Right renal cortex interstitium (tissue), 3 donors: ENCODE measurements around the gene MAN2B2. TPM values are rescaled to one million over a fixed set of nuclear protein-coding genes. Genes with fewer than 3 reads are reported as not detected.
"Not testable (repeated sequence)": the region's sequence is repeated elsewhere in the genome, so short reads cannot be mapped to it uniquely, and the experiment has no call there.

Experiments used
- DNase-seq, 3 donors: peaks; one replicate each; pipeline ENCODE4 v3.0.0-alpha.2; 2013; ENCODE audit warnings: low read depth in 3 of 3, low spot score in 2 of 3
- polyA plus RNA-seq, 3 donors: library from polyadenylated mRNA; unstranded; fragments of 120-200 nt; gene quantifications; one replicate each; pipeline ENCODE4 v1.2.1, GENCODE V29; 2013; ENCODE audit not compliant: insufficient read length in 3 of 3

Gene MAN2B2
- polyA plus RNA-seq, 3 donors = 15.3 to 16.7 (median 15.6) TPM

GRCh38 chr4:6639137-6639680, 64.2 kb downstream of the MAN2B2 start:
- no peak for DNase-seq

DNA sequence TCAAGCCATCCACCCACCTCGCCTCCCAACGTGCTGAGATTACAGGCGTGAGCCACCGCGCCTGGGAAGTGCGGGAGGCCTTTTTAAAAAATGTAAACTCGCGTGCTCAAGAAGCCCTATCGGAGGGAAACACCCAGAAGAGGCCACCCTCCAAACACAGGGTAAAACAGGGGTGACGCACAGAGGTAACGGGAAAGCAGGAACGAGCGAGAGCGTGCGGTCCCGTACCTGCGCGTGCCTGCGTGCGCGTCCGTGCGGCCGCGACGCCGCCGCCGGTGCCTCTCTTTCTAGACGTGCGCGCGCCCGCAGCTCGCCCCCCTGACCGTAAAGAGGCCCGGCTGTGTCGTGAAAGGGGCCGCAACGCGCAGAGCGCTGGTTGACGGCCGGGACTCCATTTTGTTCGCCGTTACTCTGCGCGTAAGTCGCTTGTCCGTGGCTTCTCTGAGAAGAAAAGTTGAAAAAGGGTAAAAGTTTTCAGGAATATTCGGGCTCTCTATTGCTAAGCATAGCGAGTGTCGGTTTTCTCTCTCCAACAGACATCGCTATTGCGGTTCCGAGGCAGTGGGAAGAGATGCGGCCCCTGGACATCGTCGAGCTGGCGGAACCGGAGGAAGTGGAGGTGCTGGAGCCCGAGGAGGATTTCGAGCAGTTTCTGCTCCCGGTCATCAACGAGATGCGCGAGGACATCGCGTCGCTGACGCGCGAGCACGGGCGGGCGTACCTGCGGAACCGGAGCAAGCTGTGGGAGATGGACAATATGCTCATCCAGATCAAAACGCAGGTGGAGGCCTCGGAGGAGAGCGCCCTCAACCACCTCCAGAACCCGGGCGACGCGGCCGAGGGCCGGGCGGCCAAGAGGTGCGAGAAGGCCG, 65.5 kb downstream of the MAN2B2 start, which contains the start of gene MRFAP1:
Gene MRFAP1 (plus strand): TSS at position 394 of the 872 bp plus-strand sequence. CDS start 178 bp downstream, at position 572.
- DNase-seq = peak; percentile 86 to 89 (median 87)

GRCh38 chr4:6641164-6641970, 66.4 kb downstream of the MAN2B2 start:
- peak in 1 of 3 donors; percentile 37 for DNase-seq

DNA sequence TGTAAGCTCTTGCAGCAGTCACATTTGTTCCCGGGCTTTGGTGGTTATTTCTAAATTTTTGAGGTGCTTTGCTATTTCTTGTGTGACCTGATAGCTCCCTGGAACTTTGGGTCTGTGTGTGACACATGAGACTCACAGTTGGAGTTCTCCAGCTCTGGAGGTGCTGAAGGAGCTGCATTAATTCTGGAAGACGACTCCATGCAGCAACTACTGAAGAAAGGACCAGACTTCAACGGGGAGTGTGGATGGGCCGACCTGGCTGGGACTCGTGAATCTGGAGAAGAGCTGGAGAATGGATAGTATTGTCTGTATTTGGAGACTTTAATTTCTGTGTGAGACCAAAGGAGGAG, 67.0 kb downstream of the MAN2B2 start:
- DNase-seq = no peak

GRCh38 chr4:6643141-6643847, 68.3 kb downstream of the MAN2B2 start:
- DNase-seq = no peak

DNA sequence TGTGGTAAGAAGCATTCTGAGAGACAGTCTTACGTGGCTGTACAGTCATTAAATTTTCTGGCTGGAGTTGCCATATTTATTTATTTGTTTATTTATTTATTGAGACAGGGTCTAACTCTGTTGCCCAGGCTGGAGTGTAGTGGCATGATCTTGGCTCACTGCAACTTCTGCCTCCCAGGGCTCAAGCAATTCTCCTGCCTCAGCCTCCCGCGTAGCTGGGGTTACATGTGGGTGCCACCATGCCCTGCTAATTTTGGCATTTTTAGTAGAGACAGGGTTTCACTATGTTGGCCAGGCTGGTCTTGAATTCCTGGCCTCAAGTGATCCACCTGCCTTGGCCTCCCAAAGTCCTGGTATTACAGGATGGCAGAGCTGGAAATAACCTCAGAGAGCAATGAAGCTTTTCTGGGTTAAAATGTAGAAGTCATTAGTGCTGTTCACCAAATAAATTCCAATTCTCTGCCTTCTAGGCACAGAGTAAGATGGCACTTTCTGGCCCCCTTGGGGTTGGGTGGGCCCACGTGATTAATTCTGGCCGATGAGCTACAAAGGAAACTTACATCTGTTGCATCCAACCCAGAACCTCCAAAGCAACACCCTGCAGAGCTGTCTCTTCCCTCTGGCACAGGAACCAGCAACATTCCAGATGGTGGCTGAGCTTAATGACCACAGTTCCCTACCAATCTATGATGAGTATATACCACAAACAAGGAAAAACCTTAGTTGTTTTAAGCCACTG, 70.0 kb downstream of the MAN2B2 start:
- DNase-seq = no peak

- no peak for DNase-seq
Observed at GRCh38 chr4:6647169-6647568, 72.2 kb downstream of the MAN2B2 start.

DNA sequence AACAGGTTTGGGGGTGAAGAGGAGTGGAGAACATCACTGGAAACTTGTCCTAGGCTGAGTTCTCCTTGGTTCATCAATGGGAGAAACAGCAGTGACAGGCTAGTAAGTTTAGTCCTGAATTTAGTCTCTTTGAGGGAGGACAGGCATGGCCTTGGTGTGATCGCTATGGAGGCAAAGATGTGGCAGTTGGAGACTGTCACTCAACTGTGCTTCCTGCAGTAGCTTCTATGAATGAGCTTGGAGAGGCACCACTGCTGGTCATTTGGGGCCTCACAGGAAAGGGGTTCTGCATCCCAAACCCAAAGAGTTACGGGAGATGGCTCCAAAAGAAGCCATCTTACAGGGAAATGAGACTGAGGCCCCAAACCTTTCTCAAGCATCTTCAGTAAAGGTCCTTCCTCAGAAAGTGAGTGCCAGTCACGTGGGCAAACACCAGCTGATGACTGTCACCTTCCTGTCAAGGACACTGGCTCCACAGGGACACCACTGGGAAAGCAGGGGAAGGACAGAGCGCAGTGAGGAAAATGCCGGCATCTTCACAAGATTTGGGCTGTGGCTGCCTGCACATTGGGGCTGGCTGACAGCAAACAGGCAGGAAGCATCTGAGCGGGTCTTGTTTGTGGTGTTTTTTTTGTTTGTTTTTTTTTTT, 72.7 kb downstream of the MAN2B2 start:
- no peak for DNase-seq

DNA sequence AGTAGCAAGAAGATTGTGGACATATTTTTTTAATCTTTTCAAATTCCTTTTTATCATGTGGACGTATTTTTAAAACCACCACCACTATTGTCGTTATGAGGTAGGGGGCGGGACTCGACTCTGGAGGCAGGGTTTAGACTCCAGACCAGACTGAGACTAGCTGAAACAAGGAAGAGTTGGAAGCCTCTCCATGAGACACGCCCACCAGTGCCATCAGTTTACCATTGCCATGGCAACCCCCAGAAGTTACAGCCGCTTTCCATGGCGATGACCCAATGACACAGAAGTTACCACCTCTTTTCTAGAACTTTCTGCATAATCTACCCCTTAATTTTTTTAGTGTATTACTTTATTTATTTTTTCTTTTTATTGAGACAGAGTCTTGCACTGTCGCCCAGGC, 74.2 kb downstream of the MAN2B2 start:
- no peak for DNase-seq

DNA sequence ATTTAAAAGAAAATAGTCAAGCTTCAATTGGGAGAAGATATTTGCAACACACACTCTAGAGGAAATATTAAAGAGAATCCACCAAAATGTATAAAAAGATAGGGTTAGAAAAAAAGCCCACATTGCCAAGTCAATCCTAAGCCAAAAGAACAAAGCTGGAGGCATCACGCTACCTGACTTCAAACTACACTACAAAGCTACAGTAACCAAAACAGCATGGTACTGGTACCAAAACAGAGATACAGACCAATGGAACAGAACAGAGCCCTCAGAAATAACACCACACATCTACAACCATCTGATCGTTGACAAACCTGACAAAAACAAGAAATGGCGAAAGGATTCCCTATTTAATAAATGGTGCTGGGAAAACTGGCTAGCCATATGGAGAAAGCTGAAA, 79.2 kb downstream of the MAN2B2 start:
- not testable (repeated sequence) for DNase-seq

DNA sequence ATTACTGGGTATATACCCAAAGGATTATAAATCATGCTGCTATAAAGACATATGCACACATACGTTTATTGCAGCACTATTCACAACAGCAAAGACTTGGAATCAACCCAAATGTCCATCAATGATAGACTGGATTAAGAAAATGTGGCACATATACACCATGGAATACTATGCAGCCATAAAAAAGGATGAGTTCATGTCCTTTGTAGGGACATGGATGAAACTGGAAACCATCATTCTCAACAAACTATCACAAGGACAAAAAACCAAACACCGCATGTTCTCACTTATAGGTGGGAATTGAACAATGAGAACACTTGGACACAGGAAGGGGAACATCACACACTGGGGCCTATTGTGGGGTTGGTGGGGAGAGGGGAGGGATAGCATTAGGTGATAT, 80.3 kb downstream of the MAN2B2 start:
- DNase-seq = not testable (repeated sequence)

GRCh38 chr4:6655924-6656323, 80.9 kb downstream of the MAN2B2 start:
- no peak for DNase-seq

DNA sequence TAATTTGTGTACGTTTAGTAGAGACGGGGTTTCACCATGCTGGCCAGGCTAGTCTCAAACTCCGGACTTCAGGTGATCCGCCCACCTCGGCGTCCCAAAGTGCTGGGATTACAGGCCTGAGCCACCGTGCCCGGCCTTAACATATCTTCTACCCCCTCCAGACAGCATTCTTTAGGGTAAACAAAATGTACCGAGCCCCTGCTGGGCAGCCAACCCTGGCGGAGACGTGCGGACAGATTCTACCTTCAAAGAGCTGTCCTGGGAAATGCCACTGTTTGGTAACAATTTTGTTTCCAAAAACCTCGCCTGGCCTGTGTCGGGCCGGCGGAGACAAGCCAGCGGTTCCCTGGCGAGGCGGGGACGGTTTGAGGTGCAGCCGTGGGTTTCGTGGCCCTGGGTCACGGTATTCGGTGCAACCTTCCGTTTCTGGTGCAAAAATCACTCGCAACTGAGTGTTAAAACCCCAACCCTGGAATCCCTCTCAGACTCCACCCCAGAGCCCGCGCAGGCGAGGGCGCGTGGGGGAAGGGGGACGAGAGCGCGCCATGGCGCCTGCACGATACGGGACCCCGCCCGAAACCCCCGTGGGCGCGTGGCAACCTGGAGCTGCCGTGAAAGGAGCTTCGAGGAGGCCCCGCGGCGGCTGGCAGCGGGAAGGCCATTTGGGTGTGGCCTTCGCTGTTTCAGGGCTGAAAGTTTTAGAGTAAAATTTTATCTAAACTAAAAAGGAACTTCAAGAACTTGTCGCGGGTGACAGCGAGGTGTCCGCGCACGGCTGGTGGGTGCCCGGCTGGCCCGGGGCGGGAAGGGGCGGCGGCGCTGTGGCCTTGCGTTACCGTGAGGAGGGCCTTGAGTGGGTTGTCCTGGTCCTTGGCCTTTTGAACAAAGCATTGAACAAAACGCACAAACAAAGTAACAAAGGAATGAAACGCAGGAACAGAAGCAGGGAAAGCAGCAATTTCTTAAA, 82.5 kb downstream of the MAN2B2 start:
- no peak for DNase-seq

DNA sequence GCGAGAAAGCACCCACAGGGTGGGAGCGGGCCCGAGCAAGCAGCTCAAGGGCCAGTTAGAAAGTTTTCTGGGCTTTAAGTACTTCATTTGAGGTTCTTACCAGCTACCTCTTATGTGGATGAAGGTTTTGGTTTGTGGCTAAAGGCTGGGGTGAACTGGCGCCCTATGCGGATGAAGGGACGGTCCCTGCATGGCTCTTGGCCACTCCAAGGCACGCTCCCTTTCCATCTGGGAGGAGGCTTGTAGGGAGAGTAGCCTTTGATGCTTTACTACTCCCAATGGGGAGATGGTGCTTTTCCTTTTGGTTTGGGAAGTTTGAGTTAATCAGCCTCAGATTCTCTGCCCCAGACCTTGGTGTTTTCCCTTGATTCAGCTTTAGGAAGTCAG, 83.2 kb downstream of the MAN2B2 start:
- DNase-seq = no peak

DNA sequence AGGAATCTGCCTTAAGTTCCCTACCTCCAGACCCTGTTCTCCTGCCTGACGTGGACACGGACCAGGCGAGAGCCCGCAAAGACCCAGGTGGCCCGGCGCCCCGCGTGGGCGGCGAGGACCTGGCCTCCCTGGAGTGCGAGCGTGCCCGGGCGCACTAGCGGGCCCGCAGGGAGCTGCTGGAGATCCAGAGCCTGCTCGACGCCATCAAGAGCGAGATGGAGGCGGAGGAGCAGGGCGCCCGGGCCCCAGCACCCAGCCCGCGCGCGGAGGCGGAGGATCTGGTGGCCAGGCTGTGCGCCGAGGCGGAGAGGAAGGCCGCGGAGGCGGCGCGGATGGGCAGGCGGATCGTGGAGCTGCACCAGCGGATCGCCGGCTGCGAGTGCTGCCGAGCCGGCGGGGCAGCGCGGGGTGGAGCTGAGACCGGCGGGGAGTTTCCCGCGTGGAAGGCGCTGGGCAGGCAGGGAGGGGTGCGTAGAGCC, 83.6 kb downstream of the MAN2B2 start:
- no peak for DNase-seq

DNA sequence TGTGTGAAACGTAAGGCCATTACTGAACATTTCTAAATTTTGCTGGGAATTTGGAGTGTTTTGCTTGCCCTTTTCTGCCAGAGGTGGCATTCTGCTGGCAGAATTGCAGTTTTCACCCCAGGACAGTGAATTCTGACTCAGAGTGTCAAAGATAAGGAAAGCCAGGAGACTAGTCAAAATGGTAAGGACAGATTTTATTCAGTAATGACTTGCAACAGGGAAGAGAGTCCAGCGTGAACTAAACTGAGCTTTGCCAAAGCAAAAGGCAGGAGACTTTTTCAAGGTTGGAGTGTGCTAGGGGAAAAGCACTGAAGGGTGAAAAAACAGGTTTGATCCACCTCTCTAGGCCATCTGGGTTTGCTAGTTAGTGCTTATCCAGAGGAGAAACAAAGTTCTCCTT, 84.9 kb downstream of the MAN2B2 start:
- no peak for DNase-seq

DNA sequence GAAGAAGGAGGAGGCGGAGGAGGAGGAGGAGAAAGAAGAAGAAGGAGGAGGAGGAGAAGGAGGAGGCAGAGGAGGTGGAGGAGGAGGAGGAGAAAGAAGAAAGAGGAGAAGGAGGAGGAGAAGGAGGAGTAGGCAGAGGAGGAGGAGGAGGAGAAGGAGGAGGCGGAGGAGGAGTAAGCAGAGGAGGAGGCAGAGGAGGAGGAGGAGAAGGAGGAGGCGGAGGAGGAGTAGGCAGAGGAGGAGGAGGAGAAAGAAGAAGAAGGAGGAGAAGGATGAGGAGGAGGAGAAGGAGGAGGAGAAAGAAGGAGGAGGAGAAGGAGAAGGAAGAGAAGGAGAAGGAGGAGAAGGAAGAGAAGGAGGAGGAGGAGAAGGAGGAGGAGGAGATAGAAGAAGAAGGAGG, 85.4 kb downstream of the MAN2B2 start:
- DNase-seq = no peak

- DNase-seq = no peak
Observed at GRCh38 chr4:6662591-6662990, 87.6 kb downstream of the MAN2B2 start.
